C4-2B (cell line): ENCODE measurements around the gene SMG7.

Source experiments
- H3K27ac ChIP-seq: fragments of 450-650 bp; 2 replicates; pipeline ENCODE4 v1.5.1; 2017
- CTCF ChIP-seq: fragments of 450-650 bp; conservative IDR thresholded peaks from 2 replicates; pipeline ENCODE4 v1.5.1; 2017; ENCODE audit warnings: mild to moderate bottlenecking
- ZFX ChIP-seq: fragments of 450-650 bp; IDR thresholded peaks from 2 replicates; pipeline ENCODE4 v1.6.1; 2017

The SMG7 gene

GRCh38 chr1:183435497-183435896 is 36.8 kb upstream of the SMG7 start:
- H3K27ac ChIP-seq, result no peak overlapping the region
- TF ChIP-seq ZFX (no peak), CTCF (no peak)

- TF ChIP-seq CTCF, result no peak
- no peak for TF ChIP-seq ZFX
- no peak overlapping the region for H3K27ac ChIP-seq
These were observed 34.2 kb upstream of the SMG7 start for GRCh38 chr1:183438060-183438459.

GRCh38 chr1:183443011-183443410 is 29.3 kb upstream of the SMG7 start:
- no peak for TF ChIP-seq ZFX
- no peak for TF ChIP-seq CTCF
- no peak overlapping the region for H3K27ac ChIP-seq

- H3K27ac ChIP-seq, result no peak overlapping the region
- TF ChIP-seq CTCF, result no peak
- no peak for TF ChIP-seq ZFX
These were observed 28.8 kb upstream of the SMG7 start for GRCh38 chr1:183443466-183443865.

GRCh38 chr1:183444243-183444642 is 28.1 kb upstream of the SMG7 start:
- no peak overlapping the region for H3K27ac ChIP-seq
- TF ChIP-seq ZFX (no peak), CTCF (no peak)

- TF ChIP-seq ZFX (no peak), CTCF (no peak)
- H3K27ac ChIP-seq, result no peak overlapping the region
These were observed 23.0 kb upstream of the SMG7 start for GRCh38 chr1:183449223-183449770.

GRCh38 chr1:183450093-183450492 is 22.2 kb upstream of the SMG7 start:
- H3K27ac ChIP-seq, result no peak overlapping the region
- TF ChIP-seq CTCF, result no peak
- no peak for TF ChIP-seq ZFX
